GM18526 (cell line): ENCODE measurements around the gene TGM2.

Experiments
- POLR2A ChIP-seq: IDR thresholded peaks from 3 replicates; pipeline ENCODE4 v1.6.1; 2011; ENCODE audit not compliant: insufficient read length; ENCODE audit errors: extremely low read depth

TGM2 gene

DNA sequence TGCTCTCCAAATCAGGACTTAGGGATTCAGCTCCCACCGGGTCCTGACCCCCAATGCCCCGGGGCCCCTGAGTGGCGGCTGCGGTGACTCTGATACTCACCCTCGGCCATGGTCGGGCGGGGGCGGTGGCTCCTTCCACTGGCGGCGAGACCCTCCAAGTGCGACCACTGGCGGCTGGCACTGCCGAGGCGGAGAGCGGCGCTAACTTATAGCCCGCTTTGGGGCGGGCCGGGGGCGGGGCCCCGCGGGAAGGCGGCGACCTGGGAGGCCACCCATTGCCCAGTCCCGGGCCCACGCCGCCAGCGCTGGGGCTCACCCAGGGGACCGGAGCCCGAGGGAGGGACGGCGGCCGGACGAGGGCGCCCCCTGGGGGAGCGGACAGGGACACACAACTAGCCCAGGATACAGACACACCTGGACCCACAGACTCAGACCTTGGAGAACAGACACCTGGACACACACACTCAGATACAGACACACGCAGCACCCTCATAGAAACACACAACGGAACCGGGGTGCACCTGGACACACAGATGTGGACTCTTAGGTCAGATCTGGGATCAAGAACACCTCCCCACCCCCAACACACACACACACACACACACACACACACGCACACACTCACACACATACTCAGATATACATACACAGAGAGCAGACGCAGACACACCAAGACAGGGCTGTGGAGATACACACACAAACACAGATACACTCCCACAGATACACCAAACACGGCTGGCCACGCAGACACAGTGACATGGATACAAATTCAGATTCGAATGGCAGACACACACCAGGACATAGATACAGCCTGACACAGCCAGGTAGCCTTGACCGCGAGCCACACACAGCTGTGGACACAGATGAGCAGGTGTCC is at the start of gene TGM2:
TGM2 (minus strand) TSS at position 182 of the 877 bp plus-strand sequence; CDS start at position 110, 72 bp downstream.
- no peak for TF ChIP-seq POLR2A

DNA sequence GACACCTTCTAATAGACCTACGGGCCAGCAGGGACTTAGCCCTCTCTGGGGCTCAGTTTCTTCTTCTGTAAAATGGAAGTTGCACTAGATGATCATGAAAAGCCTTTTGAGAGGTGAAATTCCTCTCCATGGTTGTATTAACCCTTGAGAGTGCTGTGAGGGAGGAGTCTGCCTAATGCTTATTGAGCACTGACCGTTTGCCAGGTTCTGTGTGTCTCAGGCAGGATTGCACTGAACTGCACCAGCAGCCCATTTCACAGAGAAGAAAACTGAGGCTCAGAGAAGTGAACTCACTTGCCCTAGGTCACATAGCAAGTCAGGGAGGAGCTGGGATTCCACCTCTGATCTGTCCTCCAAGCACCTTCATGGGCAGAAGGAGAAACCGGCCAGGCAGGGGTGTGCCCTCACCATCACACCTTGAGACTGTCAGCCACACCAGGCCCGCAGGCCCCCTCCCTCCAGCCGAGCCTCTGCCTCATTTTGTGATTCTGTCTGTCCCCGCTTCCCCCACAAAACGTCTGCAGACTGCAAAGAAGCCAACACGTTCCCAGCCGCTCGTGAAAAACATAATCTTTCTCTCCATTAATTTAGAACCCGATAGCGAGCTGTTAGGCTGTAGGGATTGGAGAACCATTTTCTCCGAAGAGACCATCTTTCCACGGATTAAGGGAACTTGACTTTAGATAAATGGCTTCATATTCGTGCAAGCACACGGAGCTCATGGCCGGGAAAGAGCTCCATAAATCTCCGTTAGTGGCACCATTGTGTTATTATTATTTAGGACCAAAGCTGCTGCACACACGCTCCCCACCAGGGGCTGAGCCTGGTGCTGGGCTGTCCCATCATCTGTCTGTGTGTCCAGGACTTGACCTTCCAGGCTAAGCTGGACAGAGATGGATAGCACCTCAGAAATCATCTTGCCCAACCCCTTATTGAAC is 49.5 kb upstream of the TGM2 start:
- TF ChIP-seq POLR2A = no peak

DNA sequence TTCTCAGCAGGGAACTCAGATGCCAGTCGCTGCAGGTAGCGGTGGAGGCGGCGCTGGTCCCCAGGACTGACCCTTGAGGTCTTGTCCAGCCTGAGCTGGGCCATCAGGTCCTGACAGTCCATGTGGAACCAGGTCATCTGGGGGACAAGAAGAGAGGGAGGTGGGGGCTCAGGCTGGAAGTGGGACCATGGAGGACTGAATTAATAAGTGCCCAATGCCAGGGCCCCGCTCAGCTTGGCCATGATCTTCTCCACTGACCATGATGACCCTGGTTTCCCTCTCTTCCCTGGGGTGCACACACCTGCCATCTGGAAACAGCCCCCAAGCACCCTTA is 48.5 kb upstream of the TGM2 start:
- TF ChIP-seq POLR2A = no peak

DNA sequence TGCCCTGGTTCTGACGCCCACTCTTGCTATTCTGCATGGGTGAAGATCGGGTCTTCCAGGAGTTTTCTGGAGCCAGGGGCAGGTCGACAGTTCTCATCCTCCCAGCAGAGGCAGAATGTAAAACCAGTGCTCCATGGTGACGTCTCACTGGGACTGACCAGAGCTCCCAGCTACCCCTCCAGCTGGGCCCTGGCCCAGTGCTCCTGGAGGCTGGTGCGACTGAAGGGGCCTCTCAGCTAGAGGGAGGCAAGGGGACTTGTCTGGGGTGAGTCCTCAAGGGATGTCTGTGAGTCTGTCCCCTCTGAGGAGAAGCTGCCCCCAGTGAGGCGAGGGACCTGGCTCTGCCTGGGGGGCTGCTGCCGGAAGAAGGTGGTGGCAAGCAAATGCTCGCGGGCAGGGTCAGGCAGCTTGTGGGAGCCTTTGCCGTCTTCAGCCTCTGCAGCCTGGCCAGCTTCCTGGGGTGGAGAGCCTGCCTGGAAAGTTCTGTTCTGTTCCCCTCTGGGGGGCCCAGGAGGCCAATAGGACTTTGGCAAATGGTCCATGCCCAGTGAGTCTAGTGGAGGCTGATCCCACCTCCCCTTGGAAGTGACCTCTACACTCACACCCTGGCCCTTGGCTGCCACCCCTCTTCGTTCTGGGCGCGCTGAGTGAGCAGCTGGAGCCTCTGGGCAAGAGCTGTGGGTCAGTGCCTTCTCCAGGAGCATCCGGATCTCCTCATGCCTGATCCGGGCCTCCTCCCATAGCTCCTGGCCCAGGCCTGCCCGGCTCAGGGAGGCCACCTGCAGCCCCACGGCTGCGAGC is 47.9 kb upstream of the TGM2 start:
- no peak for TF ChIP-seq POLR2A

DNA sequence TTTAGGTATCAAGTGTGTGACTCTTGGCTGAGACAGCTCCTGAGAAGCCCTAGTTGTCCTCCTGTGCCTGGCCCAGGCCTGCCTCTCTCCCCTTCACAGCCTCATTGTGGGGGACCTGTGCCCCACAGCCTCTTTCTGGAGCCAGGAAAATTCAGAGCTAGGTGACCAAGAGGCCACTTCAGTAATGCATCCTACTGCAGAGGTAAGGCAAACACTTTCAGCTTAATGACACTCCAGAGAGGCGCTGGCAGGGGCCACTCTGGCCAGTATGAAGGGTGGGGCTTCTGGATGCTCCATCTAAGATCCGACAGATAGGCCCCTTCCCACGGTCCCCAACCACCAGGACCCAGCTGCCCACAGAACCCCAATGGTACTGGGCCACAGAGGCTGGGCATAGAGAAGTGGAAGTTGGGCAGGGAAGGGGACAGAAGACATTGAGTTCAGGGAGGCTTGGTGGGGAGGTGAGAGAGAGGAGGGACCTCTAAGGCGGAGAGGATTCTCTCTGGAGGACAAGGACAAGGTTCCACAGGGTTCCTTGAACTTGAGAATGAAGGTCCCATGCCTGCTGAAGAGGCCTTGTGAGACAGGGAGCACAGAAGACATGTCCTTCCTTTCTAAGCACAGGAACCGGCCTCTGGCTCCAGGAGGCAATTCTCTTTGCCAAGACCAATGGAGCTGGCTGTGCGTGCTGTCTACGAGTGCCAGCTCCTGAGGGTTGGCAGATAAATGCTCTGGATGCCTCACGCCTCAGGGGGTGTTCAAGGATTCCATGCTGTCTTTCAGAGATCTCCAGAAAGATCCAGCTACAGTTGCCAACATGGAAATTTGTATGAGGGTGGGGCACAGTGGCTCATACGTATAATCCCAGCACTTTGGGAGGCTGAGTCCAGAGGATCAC is 46.4 kb upstream of the TGM2 start:
- no peak for TF ChIP-seq POLR2A

DNA sequence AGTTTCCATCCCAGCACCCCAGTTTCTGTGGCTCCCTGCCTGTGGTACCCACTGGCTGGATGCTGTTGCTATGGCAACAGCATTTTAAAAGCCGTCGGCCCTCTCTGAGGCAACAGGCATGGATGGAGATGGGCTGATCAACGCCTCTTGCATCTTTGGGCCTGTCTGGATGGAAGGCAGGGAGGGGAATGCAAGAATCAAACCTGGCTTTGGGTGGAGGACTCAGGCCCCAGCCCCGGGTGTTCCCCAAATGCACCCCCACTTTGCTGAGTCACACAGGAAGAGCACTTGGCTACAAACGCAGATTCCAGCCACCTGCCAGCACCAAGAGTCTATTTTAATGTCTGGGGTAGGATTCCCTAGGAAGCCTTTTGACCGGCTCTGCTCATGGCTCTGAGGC is 45.7 kb upstream of the TGM2 start:
- no peak for TF ChIP-seq POLR2A

DNA sequence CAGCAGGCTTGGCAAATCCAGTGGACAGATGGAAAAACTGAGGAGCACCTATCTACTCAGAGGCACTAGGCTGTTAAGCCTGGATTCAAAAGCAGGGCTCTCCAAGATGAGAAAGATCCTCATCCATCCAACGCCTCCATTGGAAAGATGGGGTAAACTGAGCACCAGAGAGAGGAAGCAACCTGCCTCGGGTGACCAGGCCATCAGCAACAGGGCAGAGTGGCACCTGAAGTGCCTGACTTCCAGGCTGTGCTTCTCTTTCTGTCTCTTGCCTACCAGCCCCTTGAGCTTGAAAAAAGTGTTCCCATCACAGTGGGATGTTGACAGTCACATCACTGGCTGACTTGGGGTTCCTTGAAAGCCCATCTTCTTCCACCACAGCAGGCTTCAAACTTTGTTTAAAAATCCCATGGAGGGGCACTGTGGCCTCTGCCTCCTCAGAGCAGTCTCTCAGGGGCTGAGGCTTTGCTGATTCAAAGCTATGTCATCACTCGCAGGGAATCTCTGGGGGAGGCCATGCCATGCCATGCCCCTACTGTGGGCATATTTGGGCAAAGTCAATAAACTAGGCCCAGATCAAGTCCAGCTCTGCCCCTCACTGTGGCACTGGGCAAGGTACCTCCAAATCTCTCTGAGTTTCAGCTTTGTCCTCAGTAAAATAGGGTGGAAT is 44.8 kb upstream of the TGM2 start:
- no peak for TF ChIP-seq POLR2A

DNA sequence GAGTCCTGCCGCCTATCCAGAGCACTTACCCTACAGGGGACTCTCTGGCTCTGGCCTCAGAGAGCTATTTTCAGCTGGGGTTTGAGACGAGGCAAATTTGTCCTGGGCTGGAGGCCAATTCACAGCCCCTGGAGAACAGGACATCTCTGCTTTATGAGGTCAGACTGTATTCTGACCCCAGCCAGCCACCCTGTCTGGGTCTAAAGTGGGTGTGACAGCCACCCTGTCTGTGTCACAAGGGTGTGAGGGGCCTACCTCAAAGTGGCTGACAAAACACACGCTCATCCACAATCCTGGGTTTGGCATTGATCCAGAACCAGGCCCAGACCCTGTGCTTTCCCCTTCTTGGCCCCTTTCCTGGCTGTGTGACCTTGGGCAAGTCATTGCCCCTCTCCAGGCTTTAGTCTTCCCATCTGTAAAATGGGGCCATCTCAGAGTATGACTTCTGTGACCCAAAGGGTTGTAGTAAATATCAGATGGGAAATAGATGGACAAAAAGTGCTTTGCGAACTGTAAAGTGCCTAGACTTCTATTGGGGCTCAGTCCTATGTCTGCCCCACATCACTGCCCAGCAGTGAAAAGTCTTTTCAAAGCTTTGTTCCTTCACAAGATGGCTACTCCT is 44.1 kb upstream of the TGM2 start:
- no peak for TF ChIP-seq POLR2A

DNA sequence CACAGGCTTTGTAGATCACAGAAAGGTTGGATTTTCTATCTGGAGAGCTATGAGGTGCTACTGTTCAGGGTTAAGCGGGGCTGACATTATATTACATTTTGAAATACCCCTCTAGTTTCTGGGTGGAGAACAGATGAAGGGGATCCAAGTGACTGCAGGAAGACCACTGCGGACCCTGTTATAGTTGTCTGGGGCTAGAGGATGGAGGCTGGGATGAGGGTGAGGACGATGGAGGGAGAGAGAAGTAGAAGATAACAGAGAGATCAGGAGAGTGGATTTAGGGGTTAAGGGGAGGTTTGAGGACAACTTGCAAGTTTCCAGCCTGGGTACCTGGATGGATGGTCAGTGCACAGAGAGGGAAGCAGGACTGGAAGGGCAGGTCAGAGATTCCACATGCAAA is 43.5 kb upstream of the TGM2 start:
- no peak for TF ChIP-seq POLR2A

DNA sequence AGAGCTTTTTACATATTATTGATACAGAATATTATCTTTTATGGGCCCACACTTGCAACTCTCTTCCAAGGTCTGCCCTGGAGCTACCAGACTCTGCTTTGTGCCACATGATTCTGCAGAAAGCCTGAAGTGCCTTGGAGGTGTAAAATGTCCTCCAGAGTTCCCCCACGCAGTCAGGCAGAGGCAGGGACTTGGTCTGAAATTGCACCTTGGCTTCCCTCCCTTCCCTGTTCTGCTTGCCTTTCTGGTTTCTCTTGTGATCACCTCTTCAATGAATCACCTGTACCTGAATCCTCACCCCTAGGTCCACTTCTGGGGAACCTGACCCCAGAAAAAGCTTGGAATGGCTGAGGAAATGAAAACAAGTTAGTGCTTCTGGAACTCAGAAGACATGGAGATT is 43.0 kb upstream of the TGM2 start:
- TF ChIP-seq POLR2A = no peak

DNA sequence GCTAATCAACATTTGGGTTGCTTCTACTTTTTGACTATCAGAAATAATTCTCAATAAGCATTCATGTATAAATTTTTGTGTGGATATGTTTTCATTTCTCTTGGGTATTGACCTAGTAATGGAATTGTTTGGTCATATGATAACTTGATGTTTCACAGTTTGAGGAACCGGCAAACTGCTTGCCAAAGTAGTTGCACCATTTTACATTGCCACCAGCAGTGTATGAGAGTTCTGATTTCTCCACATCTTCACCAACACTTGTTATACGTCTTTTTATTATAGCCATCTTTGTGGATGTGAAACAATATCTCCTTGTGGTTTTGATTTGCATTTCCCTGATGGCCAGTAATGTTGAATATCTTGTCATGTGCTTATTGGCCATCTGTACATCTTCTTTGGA is 42.6 kb upstream of the TGM2 start:
- no peak for TF ChIP-seq POLR2A

DNA sequence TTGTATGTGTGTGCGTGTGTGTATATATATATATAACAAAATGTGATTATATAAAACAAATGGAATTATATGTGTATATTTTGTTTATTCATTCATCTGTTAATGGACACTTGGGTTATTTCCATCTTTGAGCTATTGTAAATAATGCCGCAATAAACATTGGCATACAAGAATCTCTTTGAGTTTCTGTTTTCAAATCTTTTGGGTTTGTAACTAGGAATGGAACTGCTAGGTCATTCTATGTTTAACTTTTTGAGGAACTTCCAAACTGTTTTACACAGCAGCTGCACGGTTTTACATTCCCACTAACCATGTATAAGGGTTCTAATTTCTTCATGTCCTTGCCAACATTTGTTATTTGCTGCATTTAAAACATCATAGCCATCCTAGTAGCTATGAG is 39.9 kb upstream of the TGM2 start:
- no peak for TF ChIP-seq POLR2A

DNA sequence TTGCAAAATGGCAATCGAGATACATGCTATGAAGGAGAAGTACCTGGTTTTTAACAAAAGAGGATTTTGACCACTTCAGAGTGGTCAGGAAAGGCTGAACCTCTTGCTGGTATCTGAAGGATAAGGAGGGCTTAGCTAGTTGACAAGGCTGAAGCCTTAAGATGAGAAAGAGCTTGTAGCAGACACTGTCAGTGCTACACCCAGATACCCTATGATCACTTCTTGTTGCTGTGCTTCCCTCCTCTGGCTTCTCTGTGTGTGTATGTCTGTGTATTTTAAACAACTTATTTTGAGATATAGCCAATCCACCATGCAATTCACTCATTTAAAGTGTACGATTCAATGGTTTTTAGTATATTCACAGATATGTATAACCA is 38.9 kb upstream of the TGM2 start:
- TF ChIP-seq POLR2A = no peak

DNA sequence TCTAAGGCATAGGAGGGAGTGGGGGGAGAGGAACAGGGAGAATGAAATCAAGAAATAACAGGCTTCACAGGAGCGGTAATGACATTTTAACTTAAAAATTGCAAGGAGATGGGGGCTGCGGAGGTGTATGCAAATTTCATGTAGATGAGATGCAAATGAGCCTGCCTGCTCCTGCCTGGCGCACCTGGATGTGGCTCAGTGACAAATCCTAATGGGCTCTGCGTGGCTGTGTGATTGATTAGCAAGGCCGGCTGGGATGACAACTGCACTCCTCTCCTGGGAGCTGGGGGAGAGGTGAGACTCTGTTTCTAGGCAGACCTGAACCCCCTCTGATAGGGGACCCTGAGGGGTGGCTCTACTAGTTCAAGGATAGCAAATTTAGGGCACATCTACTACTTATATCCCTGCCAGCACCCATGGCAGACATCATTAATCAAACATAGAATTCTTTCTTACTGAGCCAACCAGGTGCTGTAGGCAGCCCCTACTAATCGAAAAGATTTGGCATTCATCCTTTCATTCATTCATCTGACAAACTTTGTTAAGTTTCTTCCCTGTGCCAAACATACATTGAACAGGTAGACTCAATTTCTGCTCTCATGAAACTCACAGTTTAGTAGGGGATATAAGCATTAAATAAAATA is 38.4 kb upstream of the TGM2 start:
- TF ChIP-seq POLR2A = no peak

DNA sequence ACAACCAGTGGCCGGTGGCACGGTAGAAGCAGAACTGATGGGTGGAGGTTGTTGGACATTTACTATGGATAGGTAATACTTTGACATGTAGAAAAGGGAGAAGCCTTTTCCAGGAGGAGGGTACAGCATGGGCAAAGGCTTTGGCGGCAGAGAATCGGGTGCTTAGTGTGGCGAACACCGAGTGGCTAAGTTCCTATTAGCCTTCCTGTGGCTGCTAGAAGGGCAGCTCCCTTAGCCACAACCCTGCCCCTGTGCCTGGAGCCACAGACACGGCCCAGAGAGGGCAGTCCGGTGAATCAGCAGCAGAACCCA is 37.9 kb upstream of the TGM2 start:
- TF ChIP-seq POLR2A = no peak
